Activated T-cell treated with anti-CD3 and anti-CD28 coated beads for 1 hour (primary cell): ENCODE results near the gene FHDC1.

ENCODE experiments used
- DNase-seq: peaks from one replicate; pipeline ENCODE4 v3.0.0-alpha.2; 2020; ENCODE audit warnings: low read depth

The FHDC1 gene

GRCh38 chr4:152957437-152958171 is 21.5 kb downstream of the FHDC1 start:
- no peak for DNase-seq

- no peak for DNase-seq
Measured at GRCh38 chr4:152959080-152959479, 23.0 kb downstream of the FHDC1 start.

GRCh38 chr4:152960082-152960481 is 24.0 kb downstream of the FHDC1 start:
- DNase-seq, result no peak

GRCh38 chr4:152961014-152961772 is 25.1 kb downstream of the FHDC1 start:
- DNase-seq, result no peak

- DNase-seq, result no peak
Measured at GRCh38 chr4:152961773-152962115, 25.6 kb downstream of the FHDC1 start.

DNA sequence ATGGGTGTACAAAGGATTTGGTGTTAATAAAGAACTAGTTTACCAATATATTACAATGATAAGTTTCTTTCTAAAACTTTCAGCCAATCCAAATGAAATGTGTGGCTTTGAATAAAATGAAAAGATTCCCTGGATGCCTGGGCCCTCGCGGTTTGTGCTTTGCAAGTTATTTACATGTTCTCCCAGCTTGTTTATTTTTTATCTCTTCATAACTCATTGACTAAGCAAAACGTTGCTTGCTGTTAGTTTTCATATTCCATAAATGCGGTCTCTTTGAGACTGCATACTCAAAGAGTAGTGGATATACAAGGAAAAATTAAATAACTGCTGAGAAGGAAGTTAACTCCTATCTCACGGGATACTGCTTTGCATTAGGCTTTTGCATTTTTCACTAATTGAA is 26.0 kb downstream of the FHDC1 start:
- no peak for DNase-seq

DNA sequence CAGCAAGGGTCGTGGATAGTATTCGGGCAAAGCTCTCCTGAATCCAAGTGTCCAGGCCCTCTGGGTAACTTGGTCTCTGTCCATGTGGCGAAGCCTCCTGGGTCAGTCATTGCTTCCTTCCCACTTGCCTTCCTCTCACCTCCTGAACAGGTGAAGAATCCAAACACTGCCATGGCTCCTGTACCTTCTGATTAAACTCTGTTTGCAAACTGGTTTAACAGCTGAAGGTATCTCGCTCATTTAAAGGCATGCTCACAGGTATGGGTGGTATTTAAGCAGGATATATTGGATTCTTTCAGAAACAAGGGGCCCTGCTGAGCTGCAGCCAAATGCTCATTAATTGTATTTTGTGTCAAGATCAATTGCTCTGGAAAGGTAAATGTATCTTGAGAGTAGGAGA is 28.2 kb downstream of the FHDC1 start:
- no peak for DNase-seq

- DNase-seq, result no peak
Measured at GRCh38 chr4:152965611-152966010, 29.5 kb downstream of the FHDC1 start.

GRCh38 chr4:152967907-152968306 is 31.8 kb downstream of the FHDC1 start:
- DNase-seq, result no peak

DNA sequence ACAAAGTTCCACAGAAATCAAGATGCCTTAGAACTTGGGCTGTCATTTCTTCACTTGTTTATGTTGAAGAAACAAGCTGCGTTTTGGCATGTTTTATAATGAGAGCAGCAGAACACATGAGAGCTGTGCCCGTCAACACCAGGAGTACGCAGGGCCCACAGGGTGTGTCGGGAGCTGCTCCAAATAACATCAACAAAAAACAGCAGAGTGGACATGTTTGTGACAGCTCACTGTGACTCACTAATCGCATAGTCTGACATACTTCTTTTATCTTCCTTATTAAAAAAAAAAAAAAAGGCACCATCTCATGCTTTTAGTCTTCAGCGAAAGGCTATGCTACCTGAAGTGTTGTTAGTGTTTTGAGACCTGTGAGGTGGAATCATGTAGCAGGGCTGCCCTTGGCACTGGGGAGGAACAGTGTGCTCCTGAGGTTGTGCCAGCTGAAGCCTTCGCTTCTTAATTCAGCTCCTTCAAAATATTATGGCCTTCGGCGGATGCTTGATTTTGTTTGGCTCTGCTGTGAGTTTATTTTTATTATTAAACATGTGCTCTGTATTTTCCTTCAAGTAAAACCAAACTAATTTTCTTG is 32.8 kb downstream of the FHDC1 start:
- DNase-seq, result no peak

DNA sequence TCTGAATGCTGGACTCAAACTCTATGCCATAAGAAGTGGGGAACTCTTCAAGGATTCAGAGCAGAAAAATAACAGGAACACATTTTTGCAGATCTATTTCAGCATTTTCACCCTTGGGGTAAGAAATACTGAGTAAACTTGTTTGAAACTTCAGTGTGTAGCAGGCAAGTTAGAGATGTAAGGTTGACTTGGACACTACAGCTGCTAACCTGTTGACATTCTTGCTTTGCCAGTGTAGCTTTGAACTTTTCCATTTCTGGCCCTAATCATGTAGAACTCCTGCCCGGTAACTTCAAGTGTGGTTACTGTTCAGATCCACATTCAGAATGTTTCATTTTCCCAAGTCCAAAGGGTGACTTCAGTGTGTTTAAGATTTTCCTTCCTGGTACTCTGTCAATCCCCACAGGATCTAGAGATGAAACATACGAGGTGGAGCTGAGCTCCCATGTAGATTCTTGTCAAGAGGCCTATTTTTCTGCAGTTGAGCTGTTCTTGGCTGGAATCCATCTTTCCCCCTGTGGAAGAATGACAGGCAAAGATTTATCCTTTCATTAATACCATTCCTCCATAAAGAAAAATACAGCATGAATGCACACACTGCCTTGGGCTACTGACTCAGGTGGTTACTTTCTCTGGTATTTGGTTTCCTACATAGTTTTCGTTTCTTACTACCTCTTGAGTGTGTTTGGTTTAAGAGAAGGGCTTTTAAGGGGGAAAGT is 34.1 kb downstream of the FHDC1 start:
- no peak for DNase-seq

GRCh38 chr4:152971053-152971452 is 34.9 kb downstream of the FHDC1 start:
- no peak for DNase-seq

GRCh38 chr4:152972821-152973628 is 36.9 kb downstream of the FHDC1 start:
- DNase-seq, result no peak

DNA sequence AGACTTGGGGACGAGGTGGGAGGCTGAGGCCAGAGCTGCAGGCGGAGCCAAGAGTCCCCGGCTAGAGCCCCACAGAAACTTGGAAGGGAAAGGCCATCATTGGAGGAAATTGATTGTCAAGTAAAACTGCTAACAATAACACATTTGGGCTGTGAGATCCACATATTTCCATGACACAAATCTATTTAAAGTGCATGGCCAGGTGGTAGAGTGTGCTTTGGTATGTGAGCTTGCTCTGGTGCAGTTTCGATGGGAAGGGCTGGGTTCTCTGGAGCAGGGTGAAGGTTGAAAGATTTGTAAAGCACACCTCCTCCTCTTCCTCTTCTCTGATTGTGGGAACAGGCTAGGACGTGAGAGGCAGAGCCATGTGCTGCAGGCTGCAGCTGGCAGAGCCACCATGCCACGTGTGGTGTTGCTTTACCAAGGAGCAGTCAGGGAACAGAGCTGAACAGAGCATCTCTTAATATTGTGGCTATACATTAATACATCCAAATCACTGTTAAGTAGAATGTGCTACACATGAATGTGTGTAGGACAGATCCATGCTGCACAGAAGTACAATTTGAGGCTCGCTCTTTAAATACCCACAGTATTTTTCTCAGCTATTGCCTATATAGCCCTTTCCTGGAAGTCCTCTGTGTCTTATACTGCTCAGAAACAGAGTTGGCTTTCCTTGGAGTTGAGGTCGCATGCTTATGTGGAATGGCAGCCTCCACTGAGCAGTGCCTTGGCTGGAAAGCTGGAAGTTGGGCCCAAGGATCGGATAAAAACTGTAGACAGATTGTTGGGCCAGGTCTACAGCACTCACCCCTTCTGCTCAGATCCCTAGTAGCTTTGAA is 37.7 kb downstream of the FHDC1 start:
- no peak for DNase-seq

- DNase-seq, result no peak
Measured at GRCh38 chr4:152974468-152975379, 38.6 kb downstream of the FHDC1 start.

DNA sequence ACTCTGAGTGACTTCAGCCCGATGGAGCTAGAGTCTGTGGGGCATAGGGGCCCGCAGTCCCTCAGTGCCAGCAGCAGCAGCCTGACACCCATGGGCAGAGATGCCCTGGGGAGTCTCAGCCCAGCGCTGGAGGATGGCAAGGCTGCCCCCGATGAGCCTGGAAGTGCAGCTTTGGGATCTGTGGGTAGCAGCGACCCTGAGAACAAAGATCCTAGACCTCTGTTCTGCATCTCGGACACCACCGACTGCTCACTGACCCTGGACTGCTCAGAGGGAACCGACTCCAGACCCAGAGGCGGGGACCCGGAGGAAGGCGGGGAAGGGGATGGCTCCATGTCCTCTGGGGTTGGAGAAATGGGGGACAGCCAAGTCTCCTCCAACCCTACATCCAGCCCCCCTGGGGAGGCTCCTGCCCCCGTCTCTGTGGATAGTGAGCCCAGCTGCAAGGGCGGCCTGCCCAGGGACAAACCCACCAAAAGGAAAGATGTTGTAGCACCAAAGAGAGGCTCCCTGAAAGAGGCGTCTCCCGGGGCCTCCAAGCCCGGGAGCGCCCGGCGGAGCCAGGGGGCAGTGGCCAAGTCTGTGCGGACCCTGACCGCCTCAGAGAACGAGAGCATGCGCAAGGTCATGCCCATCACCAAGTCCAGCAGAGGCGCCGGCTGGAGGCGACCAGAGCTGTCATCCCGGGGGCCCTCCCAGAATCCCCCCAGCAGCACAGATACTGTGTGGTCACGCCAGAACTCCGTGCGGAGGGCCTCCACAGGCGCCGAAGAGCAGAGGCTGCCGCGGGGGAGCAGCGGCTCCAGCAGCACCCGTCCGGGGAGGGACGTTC is 39.5 kb downstream of the FHDC1 start:
- DNase-seq, result no peak

DNA sequence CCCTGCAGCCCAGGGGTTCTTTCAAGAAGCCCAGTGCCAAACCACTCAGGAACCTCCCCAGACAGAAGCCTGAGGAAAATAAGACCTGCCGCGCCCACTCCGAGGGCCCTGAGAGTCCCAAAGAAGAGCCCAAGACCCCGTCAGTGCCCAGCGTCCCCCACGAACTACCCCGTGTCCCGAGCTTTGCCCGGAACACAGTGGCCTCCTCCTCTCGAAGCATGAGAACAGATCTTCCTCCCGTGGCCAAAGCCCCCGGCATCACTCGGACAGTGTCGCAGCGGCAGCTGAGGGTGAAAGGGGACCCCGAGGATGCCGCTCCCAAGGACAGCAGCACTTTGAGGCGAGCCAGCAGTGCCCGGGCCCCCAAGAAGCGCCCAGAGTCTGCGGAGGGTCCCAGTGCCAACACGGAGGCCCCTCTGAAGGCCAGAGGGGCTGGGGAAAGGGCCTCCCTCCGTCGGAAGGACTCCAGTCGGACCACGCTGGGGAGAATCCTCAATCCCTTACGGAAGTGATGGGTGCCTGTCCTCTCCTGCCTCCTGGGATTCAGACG is 40.2 kb downstream of the FHDC1 start:
- DNase-seq, result no peak

- no peak for DNase-seq
Measured at GRCh38 chr4:152979731-152980330, 43.7 kb downstream of the FHDC1 start.
